Keratinocyte (primary cell): Measurements from ENCODE around the gene COMMD6.

Experiments
- CTCF ChIP-seq, 3 experiments: IDR thresholded peaks in 1 of 3; conservative IDR thresholded peaks in 1 of 3; optimal IDR thresholded peaks in 1 of 3; 2 replicates in 2 of 3; 3 replicates in 1 of 3; pipeline versions ENCODE3 to v1.5.1; 2011; ENCODE audit warnings: low read length in 3 of 3, mild to moderate bottlenecking in 3 of 3, moderate library complexity in 2 of 3, control low read depth in 1 of 3, inconsistent platforms in 1 of 3; ENCODE audit not compliant: insufficient read depth in 2 of 3; ENCODE audit errors: extremely low read depth in 1 of 3
- EZH2 ChIP-seq: IDR thresholded peaks from one replicate; pipeline ENCODE4 v1.6.1; 2012; ENCODE audit warnings: inconsistent platforms, mild to moderate bottlenecking, low read length, moderate library complexity

- TF ChIP-seq CTCF (optimal IDR thresholded peaks at IDR 0.05 in 1 of 3, IDR thresholded peaks at IDR 0.05 in 1 of 3, conservative IDR thresholded peaks at IDR 0.05 in 1 of 3; ENCODE audit: extremely low read depth in 1 of 3, insufficient read depth in 2 of 3, low read length in 3 of 3) (no peak), EZH2 (no peak)
Observed at GRCh38 chr13:75555836-75556235, 18.2 kb upstream of the COMMD6 start.
